ENCODE measurements around the gene TRAF1. TPM values are rescaled to one million over a fixed set of nuclear protein-coding genes. Genes with fewer than 3 reads are reported as not detected.

The TRAF1 gene
- total RNA-seq, 1 experiment from 2014 or later = 4.7 TPM

GRCh38 chr9:120934281-120934680 lies 7.7 kb upstream of the TRAF1 start:
- H3K4me1 ChIP-seq (ENCODE audit: control insufficient read depth, insufficient read depth, low read length) = peaks cover 10% of the 10 kb centered on the region
- TF ChIP-seq CTCF (IDR thresholded peaks at IDR 0.05) (no peak), SIN3A (IDR thresholded peaks at IDR 0.05; ENCODE audit: borderline replicate concordance, insufficient read depth, low read depth, low read length) (no peak), TCF7L2 (IDR thresholded peaks at IDR 0.05; ENCODE audit: low read depth, low read length) (no peak), REST (IDR thresholded peaks at IDR 0.05; ENCODE audit: insufficient read depth in 1 of 2, low read depth in 2 of 2, low read length in 1 of 2) (no peak), POLR2AphosphoS5 (IDR thresholded peaks at IDR 0.05; ENCODE audit: low read depth, low read length) (no peak)
- ATAC-seq (no peak), DNase-seq (ENCODE audit: low read depth, low spot score) (no peak)
- CTCF ChIA-PET = no interaction called here
- no peak overlapping the region for H3K4me3 ChIP-seq (ENCODE audit: low read depth in 2 of 2, low read length in 2 of 2)
- POLR2A ChIA-PET = interaction anchor here (0.6 kb wide), 2 partner anchors 43 to 311 kb away, joined by 3 to 5 read pairs; no protein-coding TSS in a partner anchor
- in situ Hi-C loops (cut with HindIII; ENCODE audit: low pct_unique_long_range_greater_than_20kb, low sequenced_read_pairs) (no loop called here), intact Hi-C loops (cut with micrococcal nuclease; ENCODE audit: unreplicated experiment) (no loop called here)
- H3K27me3 ChIP-seq (ENCODE audit: control insufficient read depth, insufficient read depth, low read length) = no peaks in the 10 kb centered on the region
- H3K9me3 ChIP-seq (ENCODE audit: control insufficient read depth, insufficient read depth, low read depth, low read length) = no peaks in the 10 kb centered on the region
- BruUV-seq (replicated peaks) = no TSS peak
- no peak overlapping the region for H3K27ac ChIP-seq (ENCODE audit: low read length)
- H3K36me3 ChIP-seq (ENCODE audit: control insufficient read depth, insufficient read depth, low read length) = no peaks in the 10 kb centered on the region

GRCh38 chr9:120933310-120934055 lies 6.9 kb upstream of the TRAF1 start:
- DNase-seq (ENCODE audit: low read depth, low spot score) (no peak), ATAC-seq (no peak)
- CTCF ChIA-PET = no interaction called here
- Histone ChIP-seq H3K36me3 (ENCODE audit: control insufficient read depth, insufficient read depth, low read length) (no peaks in the 10 kb centered on the region), H3K27ac (ENCODE audit: low read length) (no peak overlapping the region), H3K9me3 (ENCODE audit: control insufficient read depth, insufficient read depth, low read depth, low read length) (no peaks in the 10 kb centered on the region), H3K4me1 (ENCODE audit: control insufficient read depth, insufficient read depth, low read length) (peaks cover 10% of the 10 kb centered on the region), H3K4me3 (ENCODE audit: low read depth in 2 of 2, low read length in 2 of 2) (no peak overlapping the region), H3K27me3 (ENCODE audit: control insufficient read depth, insufficient read depth, low read length) (no peaks in the 10 kb centered on the region)
- POLR2A ChIA-PET = no interaction called here
- in situ Hi-C loops (cut with HindIII; ENCODE audit: low pct_unique_long_range_greater_than_20kb, low sequenced_read_pairs) (no loop called here), intact Hi-C loops (cut with micrococcal nuclease; ENCODE audit: unreplicated experiment) (no loop called here)
- no TSS peak for BruUV-seq (replicated peaks)
- no peak for TF ChIP-seq CTCF (IDR thresholded peaks at IDR 0.05)
- TF ChIP-seq SIN3A (IDR thresholded peaks at IDR 0.05; ENCODE audit: borderline replicate concordance, insufficient read depth, low read depth, low read length) = no peak
- TF ChIP-seq TCF7L2 (IDR thresholded peaks at IDR 0.05; ENCODE audit: low read depth, low read length) = no peak
- TF ChIP-seq REST (IDR thresholded peaks at IDR 0.05; ENCODE audit: insufficient read depth in 1 of 2, low read depth in 2 of 2, low read length in 1 of 2) = no peak
- TF ChIP-seq POLR2AphosphoS5 (IDR thresholded peaks at IDR 0.05; ENCODE audit: low read depth, low read length) = no peak

Data from Panc1 (cell line).